Fibroblast of lung (primary cell): Measurements from ENCODE around the gene RNF31. TPM values are rescaled to one million over a fixed set of nuclear protein-coding genes. Genes with fewer than 3 reads are reported as not detected.
"Not testable (repeated sequence)": the region's sequence is repeated elsewhere in the genome, so short reads cannot be mapped to it uniquely, and the experiment has no call there.

Experiments
- DNase-seq, 2 donors: peaks; one replicate each; pipeline versions ENCODE4 v3.0.0 to v3.0.0-alpha.2; 2010; ENCODE audit warnings: low read depth in 2 of 2
- H2AFZ ChIP-seq: 2 replicates; pipeline ENCODE4 v1.5.1; 2012; ENCODE audit warnings: low read length, control low read depth, inconsistent platforms
- H3K27ac ChIP-seq: 2 replicates; pipeline ENCODE4 v1.5.1; 2011; ENCODE audit warnings: low read length, control low read depth; ENCODE audit not compliant: insufficient read depth
- H3K27me3 ChIP-seq: 2 replicates; pipeline ENCODE4 v1.5.1; 2011; ENCODE audit warnings: mild to moderate bottlenecking, low read length; ENCODE audit not compliant: control insufficient read depth, insufficient read depth
- H3K36me3 ChIP-seq: 2 replicates; pipeline ENCODE4 v1.5.1; 2011; ENCODE audit warnings: low read length; ENCODE audit not compliant: control insufficient read depth, insufficient read depth
- H3K4me1 ChIP-seq: 2 replicates; pipeline ENCODE4 v1.5.1; 2011; ENCODE audit warnings: low read length; ENCODE audit not compliant: control insufficient read depth, insufficient read depth; ENCODE audit errors: extremely low read depth
- H3K4me2 ChIP-seq: 2 replicates; pipeline ENCODE4 v1.5.1; 2011; ENCODE audit warnings: low read length, control low read depth; ENCODE audit not compliant: insufficient read depth; ENCODE audit errors: extremely low read depth
- H3K4me3 ChIP-seq, 4 experiments: fragments of 200-600 bp in 1 of 4; sonication (generic) in 1 of 4; replicated peaks in 1 of 4; 2 replicates each; pipeline ENCODE4 v1.5.1; 2011 to 2016; ENCODE audit warnings: low read length in 4 of 4, low read depth in 3 of 4, mild to moderate bottlenecking in 3 of 4, control low read depth in 2 of 4, inconsistent platforms in 1 of 4, mixed read lengths in 1 of 4; ENCODE audit not compliant: insufficient read depth in 1 of 4; ENCODE audit errors: control extremely low read depth in 1 of 4
- H3K79me2 ChIP-seq: 2 replicates; pipeline ENCODE4 v1.5.1; 2012; ENCODE audit warnings: mild to moderate bottlenecking, low read length, inconsistent platforms; ENCODE audit not compliant: control insufficient read depth, insufficient read depth
- H3K9ac ChIP-seq: 2 replicates; pipeline ENCODE4 v1.5.1; 2011; ENCODE audit warnings: mild to moderate bottlenecking, low read length, control low read depth; ENCODE audit not compliant: insufficient read depth
- H3K9me3 ChIP-seq: 2 replicates; pipeline ENCODE4 v1.5.1; 2012; ENCODE audit warnings: low read depth, low read length; ENCODE audit not compliant: control insufficient read depth, insufficient read depth
- H4K20me1 ChIP-seq: 2 replicates; pipeline ENCODE4 v1.5.1; 2011; ENCODE audit warnings: low read length; ENCODE audit not compliant: control insufficient read depth, insufficient read depth; ENCODE audit errors: extremely low read depth
- EZH2 ChIP-seq: IDR thresholded peaks from 2 replicates; pipeline ENCODE4 v1.5.1; 2012; ENCODE audit warnings: low read length, control low read depth, mild to moderate bottlenecking; ENCODE audit errors: missing control alignments
- polyA plus RNA-seq, 2 donors: library from polyadenylated mRNA; depleted of rRNA in 1 of 2; stranded (reverse) in 1 of 2; unstranded in 1 of 2; fragments of >200 nt; gene quantifications; 2 replicates each; pipeline ENCODE4 v1.2.1, GENCODE V29; 2011 to 2012; ENCODE audit warnings: missing spikeins in 1 of 2
- total RNA-seq: library from RNA; depleted of rRNA; stranded (reverse); fragments of >200 nt; gene quantifications from 2 replicates; pipeline ENCODE4 v1.2.1, GENCODE V29; 2014
- TF ChIP-seq, protein P1 (sequence below), 2 donors: IDR thresholded peaks in 1 of 2; conservative IDR thresholded peaks in 1 of 2; 1 replicate in 1 of 2; 2 replicates in 1 of 2; pipeline ENCODE4 v1.5.1; 2011 to 2012; ENCODE audit warnings: low read length in 2 of 2, control low read depth in 1 of 2, inconsistent platforms in 1 of 2, low read depth in 1 of 2, mild to moderate bottlenecking in 1 of 2

RNF31 gene
- total and polyA plus RNA-seq, 2 donors (not counting 1 experiment from before 2014, with no cell fraction given), result 9.2 to 25.4 TPM

DNA sequence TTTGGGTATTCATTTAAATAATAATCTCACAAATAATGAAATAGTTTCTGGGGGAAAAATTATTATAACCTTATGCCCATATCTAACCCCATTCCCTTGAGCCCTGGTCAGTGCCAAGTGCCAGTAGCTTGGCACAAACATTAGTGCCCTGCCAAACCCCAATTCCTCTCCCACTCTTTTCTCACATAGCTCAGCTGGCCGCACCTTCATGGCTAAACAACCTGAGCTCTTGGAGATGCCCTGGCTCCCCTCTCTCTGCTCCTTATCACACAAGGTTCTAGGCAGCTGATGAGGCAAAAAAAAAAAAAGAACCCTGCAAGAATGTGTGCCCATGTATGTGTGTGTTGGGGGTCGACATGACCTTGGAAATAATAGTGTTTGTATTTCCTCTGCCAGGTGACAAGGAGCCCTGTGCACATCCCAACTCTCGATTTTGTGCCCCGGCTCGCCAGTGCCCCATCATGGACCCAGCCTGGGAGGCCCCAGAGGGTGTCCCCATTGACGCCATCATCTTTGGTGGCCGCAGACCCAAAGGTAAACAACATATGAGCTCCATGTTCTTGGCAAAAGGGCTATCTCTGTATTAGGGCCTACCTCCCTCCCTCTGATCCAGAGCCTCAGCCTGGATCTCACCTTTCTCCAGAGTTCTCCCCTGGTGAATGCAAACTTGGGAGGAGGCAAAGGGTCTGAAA is 44.8 kb upstream of the RNF31 start:
- Histone ChIP-seq H3K4me3 (no peak overlapping the region), H3K27me3 (no peaks in the 10 kb centered on the region), H3K27ac (no peak overlapping the region), H3K4me1 (no peaks in the 10 kb centered on the region), H3K79me2 (no peaks in the 10 kb centered on the region), H4K20me1 (no peaks in the 10 kb centered on the region), H2AFZ (no peak overlapping the region), H3K9ac (no peak overlapping the region), H3K9me3 (no peaks in the 10 kb centered on the region), H3K4me2 (no peak overlapping the region), H3K36me3 (peaks cover 2% of the 10 kb centered on the region)
- DNase-seq, result no peak
- TF ChIP-seq EZH2, result no peak
- TF ChIP-seq, protein P1, sequence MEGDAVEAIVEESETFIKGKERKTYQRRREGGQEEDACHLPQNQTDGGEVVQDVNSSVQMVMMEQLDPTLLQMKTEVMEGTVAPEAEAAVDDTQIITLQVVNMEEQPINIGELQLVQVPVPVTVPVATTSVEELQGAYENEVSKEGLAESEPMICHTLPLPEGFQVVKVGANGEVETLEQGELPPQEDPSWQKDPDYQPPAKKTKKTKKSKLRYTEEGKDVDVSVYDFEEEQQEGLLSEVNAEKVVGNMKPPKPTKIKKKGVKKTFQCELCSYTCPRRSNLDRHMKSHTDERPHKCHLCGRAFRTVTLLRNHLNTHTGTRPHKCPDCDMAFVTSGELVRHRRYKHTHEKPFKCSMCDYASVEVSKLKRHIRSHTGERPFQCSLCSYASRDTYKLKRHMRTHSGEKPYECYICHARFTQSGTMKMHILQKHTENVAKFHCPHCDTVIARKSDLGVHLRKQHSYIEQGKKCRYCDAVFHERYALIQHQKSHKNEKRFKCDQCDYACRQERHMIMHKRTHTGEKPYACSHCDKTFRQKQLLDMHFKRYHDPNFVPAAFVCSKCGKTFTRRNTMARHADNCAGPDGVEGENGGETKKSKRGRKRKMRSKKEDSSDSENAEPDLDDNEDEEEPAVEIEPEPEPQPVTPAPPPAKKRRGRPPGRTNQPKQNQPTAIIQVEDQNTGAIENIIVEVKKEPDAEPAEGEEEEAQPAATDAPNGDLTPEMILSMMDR (conservative IDR thresholded peaks at IDR 0.05 in 1 of 2, IDR thresholded peaks at IDR 0.05 in 1 of 2; ENCODE audit: low read depth in 1 of 2, low read length in 2 of 2), result no peak

DNA sequence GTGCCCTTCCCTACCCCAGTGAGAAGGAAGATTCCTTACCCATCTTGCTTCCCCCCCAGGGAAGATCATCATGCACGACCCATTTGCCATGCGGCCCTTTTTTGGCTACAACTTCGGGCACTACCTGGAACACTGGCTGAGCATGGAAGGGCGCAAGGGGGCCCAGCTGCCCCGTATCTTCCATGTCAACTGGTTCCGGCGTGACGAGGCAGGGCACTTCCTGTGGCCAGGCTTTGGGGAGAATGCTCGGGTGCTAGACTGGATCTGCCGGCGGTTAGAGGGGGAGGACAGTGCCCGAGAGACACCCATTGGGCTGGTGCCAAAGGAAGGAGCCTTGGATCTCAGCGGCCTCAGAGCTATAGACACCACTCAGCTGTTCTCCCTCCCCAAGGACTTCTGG is 43.8 kb upstream of the RNF31 start:
- H3K9ac ChIP-seq, result no peak overlapping the region
- no peaks in the 10 kb centered on the region for H3K9me3 ChIP-seq
- TF ChIP-seq, protein P1 (conservative IDR thresholded peaks at IDR 0.05 in 1 of 2, IDR thresholded peaks at IDR 0.05 in 1 of 2; ENCODE audit: low read depth in 1 of 2, low read length in 2 of 2), result no peak
- TF ChIP-seq EZH2, result no peak
- no peaks in the 10 kb centered on the region for H4K20me1 ChIP-seq
- no peak for DNase-seq
- peaks cover under 1% of the 10 kb centered on the region for H3K36me3 ChIP-seq
- no peaks in the 10 kb centered on the region for H3K4me1 ChIP-seq
- H3K79me2 ChIP-seq, result no peaks in the 10 kb centered on the region
- no peak overlapping the region for H2AFZ ChIP-seq
- H3K27ac ChIP-seq, result no peak overlapping the region
- H3K4me2 ChIP-seq, result no peak overlapping the region
- no peak overlapping the region for H3K4me3 ChIP-seq
- no peaks in the 10 kb centered on the region for H3K27me3 ChIP-seq

DNA sequence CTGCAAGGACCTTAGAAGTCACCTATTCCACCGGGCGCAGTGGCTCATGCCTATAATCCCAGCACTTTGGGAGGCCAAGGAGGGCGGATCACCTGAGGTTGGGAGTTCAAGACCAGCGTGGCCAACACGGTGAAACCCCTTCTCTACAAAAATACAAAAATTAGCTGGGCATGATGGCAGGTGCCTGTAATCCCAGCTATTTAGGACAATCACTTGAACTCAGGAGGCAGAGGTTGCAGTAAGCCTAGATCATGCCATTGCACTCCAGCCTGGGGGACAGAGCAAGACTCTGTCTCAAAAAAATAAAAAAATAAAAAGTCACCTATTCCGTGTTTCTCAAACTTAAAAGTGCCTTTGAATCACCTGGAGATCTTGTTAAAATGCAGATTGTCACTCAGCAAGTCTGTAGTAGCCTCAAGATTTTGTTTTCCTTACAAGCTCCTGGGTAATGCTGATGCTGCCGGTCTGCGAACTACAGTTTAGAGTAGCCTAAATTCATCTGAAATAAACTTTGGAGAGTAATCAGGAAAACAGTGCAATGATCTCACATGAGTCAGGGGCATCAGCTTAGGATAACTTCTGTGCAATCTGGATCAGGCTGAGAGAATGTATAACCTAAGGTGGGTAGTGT is 41.6 kb upstream of the RNF31 start:
- not testable (repeated sequence) for H3K4me1 ChIP-seq, H2AFZ ChIP-seq, H3K9ac ChIP-seq

More for the DNA sequence above, 41.6 kb upstream of the RNF31 start:
- H3K79me2 ChIP-seq, H3K9me3 ChIP-seq, DNase-seq, H3K27ac ChIP-seq, H3K36me3 ChIP-seq, H4K20me1 ChIP-seq, H3K27me3 ChIP-seq, H3K4me3 ChIP-seq, H3K4me2 ChIP-seq: not testable (repeated sequence)
